Skeletal muscle tissue (tissue), 4 donors: ENCODE results near the gene CLEC12A. TPM values are rescaled to one million over a fixed set of nuclear protein-coding genes. Genes with fewer than 3 reads are reported as not detected.

Source experiments
- H3K27ac ChIP-seq: one replicate; pipeline ENCODE4 v1.7.0; 2013; ENCODE audit warnings: mild to moderate bottlenecking, low read depth, low read length, inconsistent platforms
- H3K27me3 ChIP-seq, 3 donors: one replicate each; pipeline ENCODE4 v1.7.0; 2013; ENCODE audit warnings: low read length in 3 of 3; ENCODE audit not compliant: control insufficient read depth in 3 of 3, insufficient read depth in 3 of 3
- H3K36me3 ChIP-seq, 3 donors: one replicate each; pipeline ENCODE4 v1.7.0; 2013; ENCODE audit warnings: low read length in 3 of 3; ENCODE audit not compliant: control insufficient read depth in 3 of 3, insufficient read depth in 3 of 3
- H3K4me1 ChIP-seq, 3 donors: one replicate each; pipeline ENCODE4 v1.7.0; 2013; ENCODE audit warnings: low read length in 3 of 3, mild to moderate bottlenecking in 3 of 3; ENCODE audit not compliant: control insufficient read depth in 3 of 3, insufficient read depth in 3 of 3
- H3K4me3 ChIP-seq, 3 donors: one replicate each; pipeline ENCODE4 v1.7.0; 2013; ENCODE audit warnings: low read length in 3 of 3
- H3K9ac ChIP-seq, 3 donors: one replicate each; pipeline ENCODE4 v1.7.0; 2013; ENCODE audit warnings: low read length in 3 of 3, mild to moderate bottlenecking in 3 of 3, moderate library complexity in 2 of 3, low read depth in 1 of 3
- H3K9me3 ChIP-seq, 3 donors: one replicate each; pipeline ENCODE4 v1.7.0; 2013; ENCODE audit warnings: low read length in 3 of 3; ENCODE audit not compliant: control insufficient read depth in 3 of 3
- total RNA-seq: library from RNA; depleted of rRNA; stranded (reverse); fragments of >200 nt; gene quantifications from one replicate; pipeline ENCODE4 v1.2.3, GENCODE V29; 2014
- donor health status: Osteomylitis.

The CLEC12A gene
- 0.52 TPM for total RNA-seq

GRCh38 chr12:9971181-9971580, at the start of gene CLEC12A:
Gene CLEC12A (plus strand): TSS chr12:9971409. CDS start chr12:9971597, 188 bp downstream.
- Histone ChIP-seq H3K27me3 (no peaks in the 10 kb centered on the region), H3K4me1 (no peaks in the 10 kb centered on the region), H3K4me3 (no peak within 1 kb of the TSS), H3K9me3 (no peaks in the 10 kb centered on the region), H3K9ac (no peak within 1 kb of the TSS), H3K27ac (no peak within 1 kb of the TSS), H3K36me3 (no peaks in the 10 kb centered on the region)

GRCh38 chr12:9922429-9922828, 48.8 kb upstream of the CLEC12A start:
- Histone ChIP-seq H3K36me3 (no peaks in the 10 kb centered on the region), H3K27me3 (peaks cover 0 to 3% (median 0%) of the 10 kb centered on the region in 3 donors), H3K27ac (no peak overlapping the region), H3K4me3 (no peak overlapping the region), H3K9me3 (no peaks in the 10 kb centered on the region), H3K9ac (no peak overlapping the region), H3K4me1 (no peaks in the 10 kb centered on the region)

GRCh38 chr12:9925705-9926393, 45.4 kb upstream of the CLEC12A start:
- Histone ChIP-seq H3K9me3 (no peaks in the 10 kb centered on the region), H3K27me3 (no peaks in the 10 kb centered on the region), H3K4me3 (peak overlapping the region; percentile 52 to 68 (median 61)), H3K4me1 (no peaks in the 10 kb centered on the region), H3K9ac (no peak overlapping the region), H3K36me3 (no peaks in the 10 kb centered on the region), H3K27ac (no peak overlapping the region)

GRCh38 chr12:9926876-9927275, 44.3 kb upstream of the CLEC12A start:
- Histone ChIP-seq H3K27ac (no peak overlapping the region), H3K36me3 (no peaks in the 10 kb centered on the region), H3K9ac (no peak overlapping the region), H3K27me3 (no peaks in the 10 kb centered on the region), H3K9me3 (no peaks in the 10 kb centered on the region), H3K4me3 (no peak overlapping the region), H3K4me1 (no peaks in the 10 kb centered on the region)

- no peaks in the 10 kb centered on the region for H3K27me3 ChIP-seq
- H3K27ac ChIP-seq, result no peak overlapping the region
- no peak overlapping the region for H3K9ac ChIP-seq
- H3K4me3 ChIP-seq, result no peak overlapping the region
- H3K4me1 ChIP-seq, result no peaks in the 10 kb centered on the region
- H3K36me3 ChIP-seq, result no peaks in the 10 kb centered on the region
- no peaks in the 10 kb centered on the region for H3K9me3 ChIP-seq
These were observed 42.6 kb upstream of the CLEC12A start for GRCh38 chr12:9928607-9929006.

GRCh38 chr12:9931245-9931644, 40.0 kb upstream of the CLEC12A start:
- no peak overlapping the region for H3K27ac ChIP-seq
- H3K27me3 ChIP-seq, result no peaks in the 10 kb centered on the region
- H3K4me1 ChIP-seq, result no peaks in the 10 kb centered on the region
- no peaks in the 10 kb centered on the region for H3K9me3 ChIP-seq
- no peak overlapping the region for H3K4me3 ChIP-seq
- no peaks in the 10 kb centered on the region for H3K36me3 ChIP-seq
- no peak overlapping the region for H3K9ac ChIP-seq

- Histone ChIP-seq H3K4me3 (no peak within 1 kb of the TSS), H3K27ac (no peak within 1 kb of the TSS), H3K27me3 (no peaks in the 10 kb centered on the region), H3K9me3 (no peaks in the 10 kb centered on the region), H3K4me1 (no peaks in the 10 kb centered on the region), H3K9ac (no peak within 1 kb of the TSS), H3K36me3 (no peaks in the 10 kb centered on the region)
These were observed 38.9 kb upstream of the CLEC12A start, which contains the start of gene CLEC2A for GRCh38 chr12:9932270-9932669. Gene CLEC2A (minus strand): TSS chr12:9932370. CDS start chr12:9932329, 41 bp downstream.

GRCh38 chr12:9933958-9934357, 37.3 kb upstream of the CLEC12A start:
- Histone ChIP-seq H3K27ac (no peak overlapping the region), H3K4me1 (no peaks in the 10 kb centered on the region), H3K9me3 (no peaks in the 10 kb centered on the region), H3K9ac (no peak overlapping the region), H3K27me3 (no peaks in the 10 kb centered on the region), H3K4me3 (no peak overlapping the region), H3K36me3 (no peaks in the 10 kb centered on the region)

- Histone ChIP-seq H3K4me1 (no peaks in the 10 kb centered on the region), H3K9me3 (no peaks in the 10 kb centered on the region), H3K27me3 (no peaks in the 10 kb centered on the region), H3K9ac (no peak overlapping the region), H3K27ac (no peak overlapping the region), H3K4me3 (no peak overlapping the region), H3K36me3 (no peaks in the 10 kb centered on the region)
These were observed 36.2 kb upstream of the CLEC12A start for GRCh38 chr12:9935026-9935425.

GRCh38 chr12:9936591-9936990, 34.6 kb upstream of the CLEC12A start:
- Histone ChIP-seq H3K4me1 (no peaks in the 10 kb centered on the region), H3K27me3 (no peaks in the 10 kb centered on the region), H3K9ac (no peak overlapping the region), H3K27ac (no peak overlapping the region), H3K36me3 (no peaks in the 10 kb centered on the region), H3K9me3 (no peaks in the 10 kb centered on the region), H3K4me3 (no peak overlapping the region)
